HG03342 (cell line): Measurements from ENCODE around the gene LGI1.
"Not testable (repeated sequence)": the region's sequence is repeated elsewhere in the genome, so short reads cannot be mapped to it uniquely, and the experiment has no call there.

Source experiments
- ATAC-seq: cut with Tn5 transposase; IDR thresholded peaks from one replicate; pipeline ENCODE4 v1.9.1; 2021; ENCODE audit warnings: mild to moderate bottlenecking, moderate library complexity; ENCODE audit not compliant: unreplicated experiment

LGI1 gene

GRCh38 chr10:93799155-93799708 is 41.5 kb downstream of the LGI1 start:
- no peak for ATAC-seq

- no peak for ATAC-seq
Observed at GRCh38 chr10:93804200-93804599, 46.5 kb downstream of the LGI1 start.

GRCh38 chr10:93806903-93807302 is 49.2 kb downstream of the LGI1 start:
- no peak for ATAC-seq

GRCh38 chr10:93807371-93807770 is 49.6 kb downstream of the LGI1 start:
- no peak for ATAC-seq

- no peak for ATAC-seq
Observed at GRCh38 chr10:93812659-93813338, 55.1 kb downstream of the LGI1 start.

GRCh38 chr10:93813507-93814465 is 56.0 kb downstream of the LGI1 start:
- no peak for ATAC-seq

- no peak for ATAC-seq
Observed at GRCh38 chr10:93815304-93816096, 57.8 kb downstream of the LGI1 start.

- ATAC-seq, result peak; percentile 62
Observed at GRCh38 chr10:93816123-93816747, 58.5 kb downstream of the LGI1 start.

- ATAC-seq, result no peak
Observed at GRCh38 chr10:93818086-93818485, 60.4 kb downstream of the LGI1 start.

GRCh38 chr10:93819520-93819919 is 61.8 kb downstream of the LGI1 start:
- ATAC-seq, result no peak

GRCh38 chr10:93820434-93820833 is 62.7 kb downstream of the LGI1 start:
- ATAC-seq, result no peak

- ATAC-seq, result no peak
Observed at GRCh38 chr10:93821051-93821772, 63.5 kb downstream of the LGI1 start.

GRCh38 chr10:93826355-93826754 is 68.6 kb downstream of the LGI1 start:
- ATAC-seq, result no peak

- no peak for ATAC-seq
Observed at GRCh38 chr10:93827056-93827804, 69.5 kb downstream of the LGI1 start.

GRCh38 chr10:93831065-93831464 is 73.3 kb downstream of the LGI1 start:
- not testable (repeated sequence) for ATAC-seq

- ATAC-seq, result no peak
Observed at GRCh38 chr10:93835770-93836169, 78.0 kb downstream of the LGI1 start.

- no peak for ATAC-seq
Observed at GRCh38 chr10:93837822-93838221, 80.1 kb downstream of the LGI1 start.

- no peak for ATAC-seq
Observed at GRCh38 chr10:93838278-93838677, 80.5 kb downstream of the LGI1 start.

GRCh38 chr10:93841961-93842360 is 84.2 kb downstream of the LGI1 start:
- no peak for ATAC-seq
